NCI-H2107 (cell line): ENCODE data around the gene ANGPT4.
"Not testable (repeated sequence)": the region's sequence is repeated elsewhere in the genome, so short reads cannot be mapped to it uniquely, and the experiment has no call there.

Experiments used
- DNase-seq: peaks from one replicate; lab custom pipeline; 2025; lab: John Stamatoyannopoulos, UW

Gene ANGPT4

DNA sequence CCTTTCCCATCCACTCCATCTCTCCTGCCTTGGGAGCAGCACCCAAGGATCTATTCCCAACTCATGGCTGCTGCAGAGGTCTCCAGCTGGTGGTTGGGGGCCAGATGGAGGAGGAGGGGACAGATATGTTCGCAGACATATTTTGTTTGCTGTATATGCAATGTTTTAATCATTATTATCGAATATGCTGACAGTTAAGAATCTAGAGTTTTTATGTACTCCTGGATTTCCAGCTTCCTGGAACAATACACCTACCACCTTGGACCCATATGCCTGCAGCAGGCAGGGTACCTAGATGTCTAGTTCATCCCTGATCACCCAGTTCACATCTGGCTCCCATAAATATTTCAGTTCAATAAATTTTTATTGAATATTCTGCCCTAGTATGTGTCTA, 73.6 kb downstream of the ANGPT4 start:
- no peak for DNase-seq

DNA sequence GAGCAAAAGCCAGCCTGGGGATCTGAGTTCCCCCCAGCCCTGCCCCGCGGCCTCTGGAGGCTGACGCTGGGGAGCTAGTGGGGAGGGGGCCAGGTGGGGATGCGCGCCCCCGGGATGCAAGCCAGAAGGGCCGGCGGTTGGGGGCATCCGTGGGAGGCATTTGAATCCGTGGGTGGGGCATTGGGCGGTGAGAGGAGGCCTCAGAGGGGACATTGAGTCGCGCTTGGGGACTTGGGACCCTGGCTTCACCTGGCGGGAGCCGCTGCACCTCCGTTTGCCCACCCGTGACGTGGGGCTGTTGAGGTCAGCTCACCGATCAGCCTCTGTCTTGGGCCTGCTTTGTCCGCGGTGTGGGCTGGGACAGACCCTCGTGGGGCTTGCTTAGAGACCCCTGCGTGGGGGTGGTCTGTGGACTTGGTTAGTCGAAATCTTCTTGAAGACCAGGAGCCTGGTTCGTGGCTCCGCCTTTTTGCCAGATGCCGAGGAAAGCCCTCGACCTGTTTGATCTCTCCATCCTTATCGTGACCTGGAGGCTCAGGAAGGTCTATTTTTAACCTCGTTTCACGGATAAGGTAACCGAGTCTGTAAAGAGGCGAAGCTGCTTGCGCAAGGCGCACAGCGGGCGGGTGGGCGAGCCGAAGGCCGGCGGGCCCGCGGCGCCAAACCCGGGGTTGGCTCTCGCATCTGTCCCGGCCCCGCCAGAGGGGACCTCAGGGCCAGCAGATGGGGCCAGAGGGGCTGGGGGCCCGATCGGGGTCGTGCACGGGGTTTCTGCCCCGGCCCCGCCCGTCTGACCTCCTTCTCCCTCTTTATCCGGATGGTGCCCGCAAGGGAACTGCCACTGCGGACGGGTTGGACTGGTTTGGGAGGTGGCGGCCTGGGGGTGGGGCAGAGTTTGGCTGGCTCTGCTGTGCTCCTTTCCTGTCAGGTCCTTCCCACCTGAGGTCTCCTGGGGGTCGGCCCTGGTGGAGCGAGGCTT, 74.3 kb downstream of the ANGPT4 start:
- no peak for DNase-seq

DNA sequence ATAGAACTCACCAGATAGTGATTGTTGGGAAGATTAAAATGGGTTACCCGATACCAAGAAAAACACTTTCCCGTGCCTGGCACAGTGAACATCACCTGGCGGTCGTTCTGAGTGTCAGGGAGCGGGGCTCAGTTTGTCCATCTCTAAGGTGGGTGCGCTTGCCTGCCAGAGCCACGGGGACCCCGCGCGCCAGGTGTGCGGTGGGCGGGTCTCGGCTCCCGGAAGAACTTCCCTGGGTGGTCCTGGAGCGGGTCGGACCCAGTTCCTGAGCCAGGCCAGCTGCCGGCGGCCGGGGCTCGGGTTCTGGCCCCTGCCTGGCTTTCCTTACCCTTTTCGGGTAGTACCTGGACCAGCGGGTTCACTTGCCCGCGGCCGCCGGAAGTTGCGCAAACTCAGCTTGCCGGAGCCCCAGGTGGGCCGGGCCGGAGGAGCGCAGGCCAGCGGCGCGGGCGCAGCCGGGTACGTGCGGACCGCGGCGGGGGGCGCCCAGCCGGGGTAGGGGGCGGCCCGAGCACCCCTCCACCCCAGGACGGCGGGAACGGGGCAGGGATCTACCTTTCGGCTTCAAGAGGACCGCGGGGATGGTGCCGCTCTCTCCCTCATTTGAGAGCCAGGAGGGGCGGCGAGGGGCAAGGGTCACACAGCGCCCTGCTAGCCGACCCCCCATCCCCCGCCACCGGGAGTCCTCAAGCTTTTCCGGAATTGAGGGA, 75.1 kb downstream of the ANGPT4 start:
- no peak for DNase-seq

DNA sequence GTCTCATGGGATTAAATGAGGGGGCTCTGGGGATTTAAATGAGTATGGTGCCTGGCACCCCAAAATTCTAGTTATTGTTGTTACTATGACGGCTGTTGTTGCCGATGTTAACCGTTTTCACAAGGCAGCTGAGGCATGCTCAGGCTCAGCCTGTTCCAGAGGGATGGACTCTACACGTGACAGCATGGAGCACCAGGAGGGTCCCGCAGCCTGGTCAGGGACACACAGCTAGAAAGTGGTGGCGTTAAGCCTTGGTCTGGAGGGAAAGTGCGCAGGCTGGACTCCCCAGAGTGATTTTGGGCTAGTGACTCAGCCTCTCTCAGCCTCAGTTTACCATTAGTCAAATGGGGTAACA, 75.7 kb downstream of the ANGPT4 start:
- no peak for DNase-seq

DNA sequence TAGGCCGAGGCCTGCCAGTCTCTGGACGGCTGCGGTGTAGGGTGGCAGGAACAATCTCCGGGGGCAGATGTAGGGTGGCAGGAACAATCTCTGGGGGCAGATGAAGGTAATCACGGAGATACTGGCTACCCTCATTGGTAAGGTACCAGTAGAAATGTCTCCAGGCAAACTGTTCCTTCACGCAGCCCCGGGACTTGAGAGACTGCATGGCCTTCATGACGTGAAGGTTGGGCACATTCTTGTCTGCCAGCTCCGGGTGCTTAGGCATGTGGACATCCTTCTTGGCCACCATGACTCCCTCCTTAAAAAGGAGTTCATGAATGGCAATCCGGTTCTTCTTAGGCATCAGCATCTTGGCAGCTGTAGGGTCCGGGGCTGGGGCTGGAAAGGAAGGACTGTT, 76.5 kb downstream of the ANGPT4 start:
- DNase-seq, result no peak

DNA sequence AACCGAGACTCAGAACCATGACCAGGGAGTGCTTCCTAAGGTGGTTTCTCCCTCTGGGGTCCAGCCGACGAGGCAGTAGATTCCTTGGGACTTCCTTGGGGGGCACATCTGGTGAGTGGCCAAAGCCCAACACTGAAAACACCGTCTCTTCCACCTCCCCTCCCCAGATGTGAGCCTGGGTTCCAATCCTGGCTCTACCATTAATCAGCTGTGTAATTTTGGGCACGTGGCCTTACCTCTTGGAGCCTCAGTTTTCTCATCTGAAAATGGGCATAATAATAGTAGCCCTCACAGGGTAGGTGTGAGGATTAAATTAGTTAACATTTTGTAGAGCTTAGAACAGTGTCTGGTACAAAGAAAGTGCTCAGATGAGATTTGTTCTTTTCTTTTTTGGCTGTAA, 77.1 kb downstream of the ANGPT4 start:
- no peak for DNase-seq

DNA sequence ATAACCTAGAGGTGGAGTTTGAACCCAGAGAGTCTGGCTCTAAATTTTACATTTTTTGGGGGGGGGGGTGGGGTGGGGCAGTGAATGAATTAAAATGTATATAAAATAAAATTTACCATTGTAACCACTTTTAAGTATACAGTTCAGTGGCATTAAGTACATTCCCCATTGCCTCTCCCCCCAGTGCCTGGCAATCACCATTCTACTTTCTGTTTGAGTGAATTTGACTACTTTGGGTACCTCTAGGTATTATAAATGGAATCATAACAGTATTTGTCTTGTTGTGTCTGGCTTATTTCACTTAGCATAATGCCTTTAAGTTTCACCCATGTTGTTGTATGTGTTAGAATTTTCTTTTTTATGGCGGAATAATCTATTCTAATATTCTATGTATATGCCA, 79.9 kb downstream of the ANGPT4 start:
- DNase-seq, result no peak

DNA sequence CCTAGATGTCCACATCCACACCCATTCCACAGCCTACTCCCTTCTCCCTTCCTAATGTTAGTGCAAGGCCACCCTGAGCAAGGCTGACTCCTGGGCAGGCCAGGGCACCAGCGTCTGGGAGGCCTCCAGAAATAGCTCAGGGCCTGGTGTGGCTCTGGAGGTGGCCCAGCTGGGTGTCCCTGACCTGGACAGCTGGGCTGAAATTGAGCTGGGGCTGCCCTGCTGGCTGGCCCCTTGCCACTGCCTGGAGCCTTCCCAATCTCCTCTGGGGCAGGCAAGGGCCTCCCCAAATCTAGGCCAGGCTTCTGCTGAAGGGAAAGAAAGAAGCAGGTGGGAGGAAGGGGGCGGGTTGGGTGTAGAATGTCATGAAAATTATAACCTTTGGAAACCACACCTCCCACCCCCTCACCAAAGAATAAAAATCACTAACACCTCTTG, 80.5 kb downstream of the ANGPT4 start:
- no peak for DNase-seq

DNA sequence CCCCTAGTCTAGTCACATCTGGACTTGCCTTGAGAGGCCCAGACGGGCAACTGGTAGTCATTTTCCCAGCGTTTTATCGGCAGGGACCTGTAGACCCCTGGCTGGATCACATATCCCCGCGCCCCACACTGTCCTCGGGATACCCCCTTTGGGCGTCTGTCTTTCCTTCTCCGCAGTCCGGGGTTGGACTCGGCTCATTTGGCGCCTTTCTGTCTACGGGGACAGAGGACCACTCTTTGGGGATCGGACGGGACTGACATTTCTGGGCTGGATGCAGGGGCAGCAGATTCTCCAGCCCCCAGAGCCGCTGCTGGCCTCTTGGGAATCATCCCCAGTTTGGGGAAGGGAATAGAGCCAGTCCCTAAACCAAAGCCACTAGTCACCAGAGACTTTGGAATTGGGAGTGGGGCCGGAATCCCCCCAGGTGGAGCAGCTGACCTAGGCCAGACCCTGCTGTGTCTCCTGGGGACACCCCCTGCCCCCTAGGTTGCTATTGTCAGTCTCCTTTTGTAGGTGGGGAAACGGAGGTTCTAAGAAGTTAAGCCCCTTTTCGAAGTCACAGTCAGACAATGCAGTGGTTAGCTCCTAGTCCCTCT, 81.9 kb downstream of the ANGPT4 start:
- no peak for DNase-seq

DNA sequence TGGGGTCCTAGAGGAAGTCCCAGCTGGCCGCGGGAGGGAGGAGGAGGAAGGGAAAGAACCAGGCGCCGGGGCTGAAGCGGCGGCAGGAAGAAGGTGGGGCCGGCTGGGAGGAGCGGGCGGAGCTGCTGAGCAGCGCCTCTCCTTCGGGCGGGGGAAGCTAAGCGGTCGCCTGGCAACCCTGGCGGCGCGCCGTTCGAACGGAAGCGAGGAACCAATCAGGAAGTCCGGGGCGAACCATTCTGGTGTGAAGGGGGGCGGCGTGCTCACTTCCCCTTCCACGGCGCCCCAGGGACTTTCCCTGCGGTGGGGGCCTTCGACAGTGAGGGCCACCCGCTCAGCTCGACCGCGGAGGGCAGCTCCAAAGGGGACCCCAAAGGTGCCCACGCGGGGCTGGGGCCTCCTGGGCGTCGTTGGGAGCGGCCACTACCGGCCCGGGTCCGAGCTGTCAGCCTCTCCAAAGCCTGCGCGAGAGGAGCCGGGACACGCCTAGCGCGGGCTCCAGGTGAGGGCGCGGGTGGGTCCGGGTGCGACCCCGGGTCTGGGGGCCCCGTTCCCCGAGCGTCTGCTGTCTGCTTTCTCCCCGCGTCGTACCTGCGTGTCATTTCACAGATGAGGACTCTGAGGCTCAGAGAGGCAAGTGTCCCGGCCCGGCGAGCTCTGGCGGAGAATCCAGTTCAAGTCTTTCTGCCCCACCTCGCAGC, 82.5 kb downstream of the ANGPT4 start, which contains the start of gene FAM110A:
TSS of gene FAM110A (plus strand) at position 266 of the 701 bp plus-strand sequence. CDS start 11,090 bp downstream, outside the sequence.
- peak; percentile 59 for DNase-seq

DNA sequence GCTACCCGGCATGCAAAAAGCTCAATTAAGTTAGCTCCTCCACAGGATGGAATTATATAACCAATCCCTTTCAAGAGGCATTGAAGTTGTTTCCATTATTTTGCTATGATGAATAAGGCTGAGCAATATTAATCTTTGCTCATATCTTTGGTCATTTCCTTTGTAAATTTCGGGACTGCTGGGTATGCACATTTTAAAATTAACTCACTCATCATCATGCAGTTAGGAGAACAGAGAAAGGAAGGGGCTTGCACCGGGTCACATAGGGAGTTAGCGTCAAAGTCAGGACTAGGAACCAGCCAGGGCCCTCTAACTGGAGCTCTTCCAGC, 83.0 kb downstream of the ANGPT4 start:
- DNase-seq, result no peak

DNA sequence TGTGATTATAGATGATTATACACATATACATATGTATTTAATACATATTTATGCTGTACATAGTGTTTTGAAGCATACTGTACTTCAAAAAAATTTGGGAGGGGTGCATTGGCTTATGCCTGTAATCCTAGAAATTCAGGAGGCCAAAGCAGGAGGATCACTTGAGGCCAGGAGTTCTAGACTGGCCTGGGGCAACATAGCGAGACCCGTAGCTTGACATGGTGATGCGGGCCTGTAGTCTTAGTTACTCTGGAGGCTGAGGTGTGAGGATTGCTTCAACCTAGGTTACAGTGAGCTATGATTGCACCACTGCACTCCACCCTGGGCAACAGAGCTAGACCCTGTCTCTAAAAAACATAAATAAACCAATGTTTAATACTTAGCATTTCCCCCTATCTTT, 84.2 kb downstream of the ANGPT4 start:
- no peak for DNase-seq

DNA sequence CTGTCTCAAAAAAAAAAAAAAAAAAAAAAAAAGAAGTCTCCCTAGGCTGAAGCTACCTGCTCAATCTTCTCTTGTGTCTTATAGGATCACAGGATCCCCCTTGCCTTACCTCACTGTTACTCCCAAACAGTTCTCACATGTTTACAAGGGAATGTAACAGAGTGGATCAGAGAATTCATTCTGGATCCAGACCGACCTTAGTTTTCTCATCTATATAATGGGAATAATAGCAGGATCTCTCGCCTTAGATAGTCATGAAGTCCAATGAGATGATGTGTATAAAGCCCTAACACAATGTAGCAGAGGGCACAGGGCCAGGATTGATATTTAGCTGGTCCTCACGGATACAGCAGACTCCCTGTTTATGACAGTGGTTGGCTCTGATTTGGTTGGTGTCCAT, 84.9 kb downstream of the ANGPT4 start:
- no peak for DNase-seq

DNA sequence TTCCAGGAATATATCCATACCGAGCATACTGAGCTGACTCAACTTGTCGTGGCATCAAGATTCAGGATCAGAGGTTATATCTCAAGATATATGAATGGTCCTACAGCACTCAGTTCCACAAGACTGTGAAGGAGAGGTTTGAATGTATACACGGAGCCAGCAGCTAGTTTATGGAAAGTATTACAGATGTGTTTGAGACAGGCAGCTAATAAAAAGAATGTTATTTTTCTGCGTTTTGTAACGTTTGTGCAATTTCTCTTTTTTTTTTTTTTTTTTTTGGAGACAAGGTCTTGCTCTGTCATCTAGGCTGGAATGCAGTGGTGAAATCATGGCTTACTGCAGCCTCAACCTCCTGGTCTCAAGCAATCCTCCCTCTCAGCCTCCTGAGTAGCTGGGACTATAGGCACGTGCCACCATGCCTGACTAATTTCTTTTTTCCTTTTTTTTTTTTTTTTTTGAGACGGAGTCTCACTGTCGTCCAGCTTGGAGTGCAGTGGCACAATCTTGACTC, 86.1 kb downstream of the ANGPT4 start:
- no peak for DNase-seq

DNA sequence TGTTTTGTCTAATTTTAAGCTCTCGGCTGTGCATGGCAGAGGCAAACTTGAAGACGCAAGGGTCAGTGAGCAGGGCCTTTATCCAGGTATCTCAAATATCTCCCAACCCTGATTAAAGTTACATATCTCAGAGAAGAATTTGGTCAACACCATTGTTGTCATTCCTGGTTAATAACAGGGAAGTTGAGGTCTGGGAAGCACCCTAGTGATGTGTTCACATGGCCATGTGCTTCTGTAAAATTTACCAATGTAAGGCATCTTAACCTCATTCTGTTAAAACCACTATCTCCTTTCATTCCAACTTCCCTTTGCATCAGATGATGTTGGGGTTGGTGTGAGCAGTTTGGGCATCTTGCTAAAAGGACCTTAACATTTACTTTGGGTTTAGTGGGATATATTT, 86.6 kb downstream of the ANGPT4 start:
- no peak for DNase-seq

DNA sequence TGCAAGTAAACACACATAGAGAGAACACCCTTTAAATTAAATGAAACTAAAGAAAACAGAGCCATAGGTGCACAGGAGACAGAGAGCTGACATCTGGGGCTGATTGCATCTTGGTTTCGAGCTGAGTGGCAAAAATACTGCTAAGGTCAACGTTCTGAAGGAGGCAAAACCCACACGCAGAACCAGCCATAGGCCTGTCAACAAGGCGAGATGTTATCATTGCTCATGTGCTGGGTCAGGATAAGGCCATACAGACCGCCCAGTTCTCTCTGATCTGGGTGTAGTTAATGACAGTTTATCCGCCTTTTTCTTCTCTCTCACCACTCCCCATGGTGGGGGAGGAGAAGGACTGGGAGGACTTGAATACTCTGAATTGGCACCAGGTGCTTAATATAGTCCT, 87.1 kb downstream of the ANGPT4 start:
- DNase-seq, result no peak

DNA sequence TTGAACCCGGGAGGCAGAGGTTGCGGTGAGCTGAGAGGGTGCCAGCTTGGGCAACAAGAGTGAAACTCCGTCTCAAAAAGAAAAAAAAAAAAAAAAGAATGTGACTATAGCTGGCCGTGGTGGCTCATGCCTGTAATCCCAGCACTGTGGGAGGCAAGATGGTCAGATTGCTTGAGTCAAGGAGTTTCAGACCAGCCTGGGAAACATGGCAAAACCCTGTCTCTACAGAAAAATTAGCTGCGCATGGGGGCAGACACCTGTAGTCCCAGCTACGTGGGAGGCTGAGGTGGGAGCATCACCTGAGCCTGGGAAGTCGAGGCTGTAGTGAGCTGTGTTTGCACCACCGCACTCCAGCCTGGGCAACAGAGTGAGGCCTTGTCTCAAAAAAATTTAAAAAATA, 88.2 kb downstream of the ANGPT4 start:
- DNase-seq, result not testable (repeated sequence)

DNA sequence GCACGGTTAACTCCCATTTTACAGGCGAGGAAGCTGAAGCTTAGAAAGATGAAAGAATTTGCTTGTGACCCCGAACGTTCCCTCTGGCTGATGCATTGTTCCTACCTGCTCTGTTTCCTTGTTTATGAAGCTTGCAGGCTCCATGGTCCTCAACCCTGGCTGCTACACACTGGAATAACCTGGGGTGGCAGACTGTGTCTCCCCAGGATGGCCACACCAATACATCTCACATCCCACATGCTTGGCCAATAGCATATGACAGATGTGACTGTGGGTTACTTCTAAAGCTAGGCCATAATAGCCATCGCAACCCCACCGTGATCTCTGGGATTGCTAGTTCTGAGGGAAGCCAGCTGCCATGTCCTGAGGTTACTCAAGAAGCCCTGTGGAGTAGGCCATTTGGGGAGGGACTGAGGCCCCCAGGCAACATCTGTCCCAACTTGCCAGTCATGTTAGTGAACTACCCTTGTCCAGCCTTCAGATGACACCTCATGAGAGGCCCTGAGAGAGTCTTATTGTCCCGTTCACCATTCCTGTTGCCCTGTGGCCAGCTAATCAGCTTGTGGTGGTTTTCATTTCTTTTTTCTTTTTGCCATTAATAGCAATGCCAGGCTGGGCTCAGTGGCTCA, 89.3 kb downstream of the ANGPT4 start:
- DNase-seq, result no peak

DNA sequence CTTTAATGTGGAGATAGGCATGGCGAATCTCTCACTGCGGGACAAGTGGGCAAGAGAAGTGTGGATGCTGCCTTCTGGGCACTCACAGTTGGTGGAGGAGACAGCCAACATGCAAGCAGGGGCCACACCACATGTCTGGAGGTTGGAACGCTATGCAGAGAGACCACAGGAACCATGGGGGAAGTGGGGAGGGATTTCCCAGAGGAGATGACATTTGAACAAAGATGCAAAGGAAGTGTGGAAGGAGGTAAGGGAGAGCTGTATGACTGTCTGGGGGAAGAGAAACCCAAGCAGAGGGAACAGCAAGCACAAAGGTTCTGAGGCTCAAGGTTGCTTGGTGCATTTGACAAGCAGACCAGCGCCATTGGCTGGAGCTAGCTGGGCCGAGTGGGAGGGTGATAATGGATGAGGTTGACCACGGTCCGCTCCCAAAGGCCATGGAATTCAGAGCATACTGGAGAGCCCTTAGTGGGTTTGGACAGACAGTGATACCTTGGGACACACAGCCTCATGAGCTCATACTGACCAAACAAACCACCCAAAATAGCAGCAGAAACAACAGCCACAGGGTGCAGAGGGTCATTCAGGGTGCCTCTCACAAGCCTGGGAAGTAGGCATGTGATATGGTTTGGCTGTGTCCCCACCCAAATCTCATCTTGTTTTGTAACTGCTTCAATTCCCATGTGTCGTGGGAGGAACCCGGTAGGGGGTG, 90.3 kb downstream of the ANGPT4 start:
- no peak for DNase-seq

DNA sequence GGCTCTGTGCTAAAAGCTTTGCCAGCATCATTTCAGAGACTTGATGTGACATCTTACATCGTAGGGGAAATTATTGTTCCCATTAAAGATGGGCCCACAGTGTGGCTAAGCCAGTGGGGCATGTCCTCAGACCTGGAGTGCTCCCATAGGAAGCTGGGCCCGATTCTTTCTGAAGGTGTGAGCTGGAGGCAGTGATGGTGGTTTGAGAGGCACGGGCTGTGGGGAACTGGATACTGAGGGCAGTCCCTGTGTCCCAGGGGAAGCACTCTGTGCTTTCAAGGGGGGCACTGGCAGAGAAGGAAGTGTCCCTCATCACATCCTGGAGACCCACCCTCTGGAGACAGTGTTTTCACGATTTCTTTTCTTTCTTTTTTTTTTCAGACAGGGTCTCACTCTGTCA, 91.2 kb downstream of the ANGPT4 start:
- no peak for DNase-seq

DNA sequence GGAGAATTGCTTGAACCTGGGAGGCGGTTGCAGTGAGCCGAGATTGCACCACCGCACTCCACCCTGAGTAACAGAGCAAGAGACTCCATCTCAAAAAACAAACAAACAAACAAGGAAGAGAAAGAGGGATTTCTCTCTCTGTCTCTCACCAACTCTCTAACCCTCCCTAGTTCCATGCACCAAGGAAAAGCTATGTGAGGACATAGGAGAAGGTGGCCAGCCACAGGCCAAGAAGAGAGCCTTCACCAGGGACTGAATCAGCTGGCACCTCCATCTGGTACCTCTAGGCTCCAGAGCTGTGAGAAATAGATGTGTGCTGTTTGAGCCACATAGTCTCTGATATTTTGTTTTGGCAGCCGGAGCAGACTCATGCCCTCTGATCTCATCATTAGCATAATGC, 91.6 kb downstream of the ANGPT4 start:
- DNase-seq, result no peak
